ENCODE measurements around the gene SPARCL1.
"Not testable (repeated sequence)": the region's sequence is repeated elsewhere in the genome, so short reads cannot be mapped to it uniquely, and the experiment has no call there.

The SPARCL1 gene

GRCh38 chr4:87489678-87490077, 39.5 kb downstream of the SPARCL1 start:
- Histone ChIP-seq H3K27me3 (ENCODE audit: insufficient read depth, low read length) (no peaks in the 10 kb centered on the region), H3K4me1 (ENCODE audit: insufficient read depth, low read length) (no peaks in the 10 kb centered on the region), H2AFZ (ENCODE audit: low read depth, low read length) (no peak overlapping the region), H3K9me3 (ENCODE audit: low read length) (no peaks in the 10 kb centered on the region), H3K36me3 (ENCODE audit: insufficient read depth, low read length) (peaks cover 5% of the 10 kb centered on the region), H3K4me3 (ENCODE audit: low read length) (no peak overlapping the region)

- not testable (repeated sequence) for H3K27me3 ChIP-seq (ENCODE audit: insufficient read depth, low read length); H3K4me3 ChIP-seq (ENCODE audit: low read length); H3K9me3 ChIP-seq (ENCODE audit: low read length); H2AFZ ChIP-seq (ENCODE audit: low read depth, low read length); H3K4me1 ChIP-seq (ENCODE audit: insufficient read depth, low read length); H3K36me3 ChIP-seq (ENCODE audit: insufficient read depth, low read length)
Observed at GRCh38 chr4:87488666-87489065, 40.5 kb downstream of the SPARCL1 start.

- H3K9me3 ChIP-seq (ENCODE audit: low read length); H3K4me3 ChIP-seq (ENCODE audit: low read length); H3K36me3 ChIP-seq (ENCODE audit: insufficient read depth, low read length): not testable (repeated sequence)
Observed at GRCh38 chr4:87483247-87483646, 45.9 kb downstream of the SPARCL1 start.

GRCh38 chr4:87481377-87481776, 47.8 kb downstream of the SPARCL1 start:
- no peaks in the 10 kb centered on the region for H3K27me3 ChIP-seq (ENCODE audit: insufficient read depth, low read length)
- H3K9me3 ChIP-seq (ENCODE audit: low read length), result no peaks in the 10 kb centered on the region
- no peaks in the 10 kb centered on the region for H3K4me1 ChIP-seq (ENCODE audit: insufficient read depth, low read length)
- no peak overlapping the region for H2AFZ ChIP-seq (ENCODE audit: low read depth, low read length)
- H3K4me3 ChIP-seq (ENCODE audit: low read length), result no peak overlapping the region
- no peaks in the 10 kb centered on the region for H3K36me3 ChIP-seq (ENCODE audit: insufficient read depth, low read length)

More at GRCh38 chr4:87483247-87483646, 45.9 kb downstream of the SPARCL1 start:
- not testable (repeated sequence) for H3K4me1 ChIP-seq (ENCODE audit: insufficient read depth, low read length); H2AFZ ChIP-seq (ENCODE audit: low read depth, low read length); H3K27me3 ChIP-seq (ENCODE audit: insufficient read depth, low read length)

- H3K27me3 ChIP-seq (ENCODE audit: insufficient read depth, low read length), result no peaks in the 10 kb centered on the region
- no peak overlapping the region for H2AFZ ChIP-seq (ENCODE audit: low read depth, low read length)
- H3K4me3 ChIP-seq (ENCODE audit: low read length), result no peak overlapping the region
- no peaks in the 10 kb centered on the region for H3K36me3 ChIP-seq (ENCODE audit: insufficient read depth, low read length)
- no peaks in the 10 kb centered on the region for H3K9me3 ChIP-seq (ENCODE audit: low read length)
- no peaks in the 10 kb centered on the region for H3K4me1 ChIP-seq (ENCODE audit: insufficient read depth, low read length)
Observed at GRCh38 chr4:87478732-87479250, 50.4 kb downstream of the SPARCL1 start.

- Histone ChIP-seq H3K36me3 (ENCODE audit: insufficient read depth, low read length) (no peaks in the 10 kb centered on the region), H3K4me3 (ENCODE audit: low read length) (no peak overlapping the region), H2AFZ (ENCODE audit: low read depth, low read length) (no peak overlapping the region), H3K27me3 (ENCODE audit: insufficient read depth, low read length) (no peaks in the 10 kb centered on the region), H3K9me3 (ENCODE audit: low read length) (no peaks in the 10 kb centered on the region), H3K4me1 (ENCODE audit: insufficient read depth, low read length) (no peaks in the 10 kb centered on the region)
Observed at GRCh38 chr4:87476934-87477333, 52.2 kb downstream of the SPARCL1 start.

- H3K36me3 ChIP-seq (ENCODE audit: insufficient read depth, low read length), result no peaks in the 10 kb centered on the region
- H3K9me3 ChIP-seq (ENCODE audit: low read length), result no peaks in the 10 kb centered on the region
- no peak overlapping the region for H2AFZ ChIP-seq (ENCODE audit: low read depth, low read length)
- no peaks in the 10 kb centered on the region for H3K4me1 ChIP-seq (ENCODE audit: insufficient read depth, low read length)
- no peaks in the 10 kb centered on the region for H3K27me3 ChIP-seq (ENCODE audit: insufficient read depth, low read length)
- no peak overlapping the region for H3K4me3 ChIP-seq (ENCODE audit: low read length)
Observed at GRCh38 chr4:87469390-87469789, 59.8 kb downstream of the SPARCL1 start.

GRCh38 chr4:87465739-87466366, 63.3 kb downstream of the SPARCL1 start:
- Histone ChIP-seq H3K9me3 (ENCODE audit: low read length) (no peaks in the 10 kb centered on the region), H3K27me3 (ENCODE audit: insufficient read depth, low read length) (no peaks in the 10 kb centered on the region), H2AFZ (ENCODE audit: low read depth, low read length) (no peak overlapping the region), H3K4me1 (ENCODE audit: insufficient read depth, low read length) (no peaks in the 10 kb centered on the region), H3K36me3 (ENCODE audit: insufficient read depth, low read length) (no peaks in the 10 kb centered on the region), H3K4me3 (ENCODE audit: low read length) (no peak overlapping the region)

- no peaks in the 10 kb centered on the region for H3K27me3 ChIP-seq (ENCODE audit: insufficient read depth, low read length)
- H3K4me3 ChIP-seq (ENCODE audit: low read length), result no peak overlapping the region
- no peak overlapping the region for H2AFZ ChIP-seq (ENCODE audit: low read depth, low read length)
- no peaks in the 10 kb centered on the region for H3K4me1 ChIP-seq (ENCODE audit: insufficient read depth, low read length)
- peaks cover 15% of the 10 kb centered on the region for H3K36me3 ChIP-seq (ENCODE audit: insufficient read depth, low read length)
- H3K9me3 ChIP-seq (ENCODE audit: low read length), result peaks cover 6% of the 10 kb centered on the region
Observed at GRCh38 chr4:87462102-87462501, 67.1 kb downstream of the SPARCL1 start.

- Histone ChIP-seq H3K9me3 (ENCODE audit: low read length) (peaks cover 6% of the 10 kb centered on the region), H3K36me3 (ENCODE audit: insufficient read depth, low read length) (peaks cover 15% of the 10 kb centered on the region), H2AFZ (ENCODE audit: low read depth, low read length) (no peak overlapping the region), H3K4me1 (ENCODE audit: insufficient read depth, low read length) (no peaks in the 10 kb centered on the region), H3K27me3 (ENCODE audit: insufficient read depth, low read length) (no peaks in the 10 kb centered on the region), H3K4me3 (ENCODE audit: low read length) (no peak overlapping the region)
Observed at GRCh38 chr4:87461281-87461700, 67.9 kb downstream of the SPARCL1 start.

GRCh38 chr4:87458913-87459312, 70.3 kb downstream of the SPARCL1 start:
- peaks cover 6% of the 10 kb centered on the region for H3K9me3 ChIP-seq (ENCODE audit: low read length)
- peaks cover 22% of the 10 kb centered on the region for H3K36me3 ChIP-seq (ENCODE audit: insufficient read depth, low read length)
- H3K27me3 ChIP-seq (ENCODE audit: insufficient read depth, low read length), result no peaks in the 10 kb centered on the region
- H3K4me1 ChIP-seq (ENCODE audit: insufficient read depth, low read length), result no peaks in the 10 kb centered on the region
- no peak overlapping the region for H3K4me3 ChIP-seq (ENCODE audit: low read length)
- no peak overlapping the region for H2AFZ ChIP-seq (ENCODE audit: low read depth, low read length)

GRCh38 chr4:87451537-87451936, 77.6 kb downstream of the SPARCL1 start:
- no peak overlapping the region for H2AFZ ChIP-seq (ENCODE audit: low read depth, low read length)
- no peaks in the 10 kb centered on the region for H3K27me3 ChIP-seq (ENCODE audit: insufficient read depth, low read length)
- no peak overlapping the region for H3K4me3 ChIP-seq (ENCODE audit: low read length)
- H3K36me3 ChIP-seq (ENCODE audit: insufficient read depth, low read length), result peaks cover 30% of the 10 kb centered on the region
- no peaks in the 10 kb centered on the region for H3K9me3 ChIP-seq (ENCODE audit: low read length)
- no peaks in the 10 kb centered on the region for H3K4me1 ChIP-seq (ENCODE audit: insufficient read depth, low read length)

- not testable (repeated sequence) for H2AFZ ChIP-seq (ENCODE audit: low read depth, low read length); H3K4me1 ChIP-seq (ENCODE audit: insufficient read depth, low read length); H3K9me3 ChIP-seq (ENCODE audit: low read length); H3K27me3 ChIP-seq (ENCODE audit: insufficient read depth, low read length); H3K4me3 ChIP-seq (ENCODE audit: low read length)
- H3K36me3 ChIP-seq (ENCODE audit: insufficient read depth, low read length), result peaks cover 55% of the 10 kb centered on the region
Observed at GRCh38 chr4:87446375-87446774, 82.8 kb downstream of the SPARCL1 start.

GRCh38 chr4:87445964-87446363, 83.2 kb downstream of the SPARCL1 start:
- H3K4me1 ChIP-seq (ENCODE audit: insufficient read depth, low read length), result no peaks in the 10 kb centered on the region
- H3K36me3 ChIP-seq (ENCODE audit: insufficient read depth, low read length), result peaks cover 55% of the 10 kb centered on the region
- no peaks in the 10 kb centered on the region for H3K9me3 ChIP-seq (ENCODE audit: low read length)
- H2AFZ ChIP-seq (ENCODE audit: low read depth, low read length), result no peak overlapping the region
- H3K27me3 ChIP-seq (ENCODE audit: insufficient read depth, low read length), result no peaks in the 10 kb centered on the region
- H3K4me3 ChIP-seq (ENCODE audit: low read length), result no peak overlapping the region
